Measurements from ENCODE around the gene TAS2R1. TPM values are rescaled to one million over a fixed set of nuclear protein-coding genes. Genes with fewer than 3 reads are reported as not detected.
"Not testable (repeated sequence)": the region's sequence is repeated elsewhere in the genome, so short reads cannot be mapped to it uniquely, and the experiment has no call there.

The TAS2R1 gene
- total and polyA plus RNA-seq, 5 donors from 2014 or later, result not detected

DNA sequence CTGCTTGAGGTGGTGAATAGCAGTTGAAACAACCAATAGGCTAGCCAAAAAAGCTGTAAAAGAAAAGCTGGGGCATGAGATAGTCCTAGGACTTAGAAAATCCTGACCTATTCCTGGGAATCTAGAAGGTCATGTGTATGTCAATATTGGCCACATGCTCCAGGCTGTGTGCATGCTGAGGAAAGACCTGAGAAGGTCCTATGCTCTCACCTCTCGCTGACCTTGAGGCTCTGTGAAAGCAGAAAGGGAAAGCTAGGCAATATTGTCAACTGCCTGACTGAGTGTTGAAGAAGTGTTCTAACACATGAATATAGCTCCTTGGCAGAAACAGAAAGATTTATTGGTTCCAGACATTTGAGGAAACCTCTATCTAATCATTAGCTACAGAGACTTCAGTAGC, 19.8 kb downstream of the TAS2R1 start:
- H3K27me3 Mint-ChIP-seq, result no peaks in the 10 kb centered on the region
- peaks cover 0 to 2% of the 10 kb centered on the region in 2 experiments for H3K9me3 ChIP-seq (ENCODE audit: control insufficient read depth in 2 of 2, low read length in 2 of 2)

DNA sequence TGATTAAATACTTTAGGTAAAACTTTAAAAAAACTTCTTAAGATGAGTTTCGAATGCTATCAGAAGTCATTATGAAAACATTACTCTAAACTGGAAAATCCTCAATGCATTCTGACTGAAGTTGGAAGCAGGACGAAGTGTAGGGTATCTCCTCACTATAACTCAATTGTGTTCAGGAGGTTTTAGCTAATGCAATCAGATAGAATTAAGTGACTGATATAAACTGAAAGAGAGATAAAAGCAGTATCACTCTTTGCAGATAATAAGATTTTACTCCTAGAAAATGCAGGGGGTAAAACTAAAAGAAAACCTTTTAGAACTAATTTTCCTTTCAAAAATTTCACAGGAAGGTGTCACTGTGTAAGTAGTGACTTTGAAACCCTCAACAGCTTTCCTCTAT, 22.1 kb downstream of the TAS2R1 start:
- no peaks in the 10 kb centered on the region for H3K9me3 ChIP-seq (ENCODE audit: control insufficient read depth in 2 of 2, low read length in 2 of 2)
- no peak for ATAC-seq (ENCODE audit: low read depth in 2 of 2)
- no peak for DNase-seq
- H3K27me3 ChIP-seq (ENCODE audit: control insufficient read depth, insufficient read depth, low read length), result no peaks in the 10 kb centered on the region
- Mint-ChIP-seq H3K27me3 (no peaks in the 10 kb centered on the region), H3K4me1 (no peaks in the 10 kb centered on the region), H3K27ac (no peak overlapping the region), H3K4me3 (no peak overlapping the region), H3K9me3 (peaks cover 0 to 9% (median 4%) of the 10 kb centered on the region in 7 donors), H3K36me3 (no peaks in the 10 kb centered on the region)
- H3K4me1 ChIP-seq (ENCODE audit: control insufficient read depth, insufficient read depth, low read length, poor library complexity, severe bottlenecking), result no peaks in the 10 kb centered on the region
- H3K4me3 ChIP-seq (ENCODE audit: low read depth, low read length), result no peak overlapping the region
- no peak overlapping the region for H3K27ac ChIP-seq (ENCODE audit: insufficient read depth, low read length, poor library complexity, severe bottlenecking)
- no peaks in the 10 kb centered on the region for H3K36me3 ChIP-seq (ENCODE audit: control insufficient read depth, insufficient read depth, low read length)

More for the DNA sequence above, 19.8 kb downstream of the TAS2R1 start:
- Histone ChIP-seq H3K4me1 (ENCODE audit: control insufficient read depth, insufficient read depth, low read length, poor library complexity, severe bottlenecking) (no peaks in the 10 kb centered on the region), H3K27me3 (ENCODE audit: control insufficient read depth, insufficient read depth, low read length) (no peaks in the 10 kb centered on the region), H3K4me3 (ENCODE audit: low read depth, low read length) (no peak overlapping the region), H3K36me3 (ENCODE audit: control insufficient read depth, insufficient read depth, low read length) (no peaks in the 10 kb centered on the region), H3K27ac (ENCODE audit: insufficient read depth, low read length, poor library complexity, severe bottlenecking) (no peak overlapping the region)
- no peak overlapping the region for H3K4me3 Mint-ChIP-seq
- no peak overlapping the region for H3K27ac Mint-ChIP-seq
- peaks cover 0 to 7% (median 2%) of the 10 kb centered on the region in 7 donors for H3K9me3 Mint-ChIP-seq
- ATAC-seq (ENCODE audit: low read depth in 2 of 2) (no peak), DNase-seq (no peak)
- no peaks in the 10 kb centered on the region for H3K4me1 Mint-ChIP-seq
- H3K36me3 Mint-ChIP-seq, result no peaks in the 10 kb centered on the region

- Mint-ChIP-seq H3K4me3 (no peak overlapping the region), H3K9me3 (peaks cover 0 to 9% (median 4%) of the 10 kb centered on the region in 7 donors), H3K27ac (no peak overlapping the region), H3K36me3 (no peaks in the 10 kb centered on the region), H3K27me3 (no peaks in the 10 kb centered on the region), H3K4me1 (no peaks in the 10 kb centered on the region)
- Histone ChIP-seq H3K4me3 (ENCODE audit: low read depth, low read length) (no peak overlapping the region), H3K9me3 (ENCODE audit: control insufficient read depth in 2 of 2, low read length in 2 of 2) (no peaks in the 10 kb centered on the region), H3K4me1 (ENCODE audit: control insufficient read depth, insufficient read depth, low read length, poor library complexity, severe bottlenecking) (no peaks in the 10 kb centered on the region), H3K36me3 (ENCODE audit: control insufficient read depth, insufficient read depth, low read length) (no peaks in the 10 kb centered on the region), H3K27ac (ENCODE audit: insufficient read depth, low read length, poor library complexity, severe bottlenecking) (no peak overlapping the region), H3K27me3 (ENCODE audit: control insufficient read depth, insufficient read depth, low read length) (no peaks in the 10 kb centered on the region)
- no peak for ATAC-seq (ENCODE audit: low read depth in 2 of 2)
- no peak for DNase-seq
Measured at GRCh38 chr5:9605041-9605838, 24.9 kb downstream of the TAS2R1 start.

DNA sequence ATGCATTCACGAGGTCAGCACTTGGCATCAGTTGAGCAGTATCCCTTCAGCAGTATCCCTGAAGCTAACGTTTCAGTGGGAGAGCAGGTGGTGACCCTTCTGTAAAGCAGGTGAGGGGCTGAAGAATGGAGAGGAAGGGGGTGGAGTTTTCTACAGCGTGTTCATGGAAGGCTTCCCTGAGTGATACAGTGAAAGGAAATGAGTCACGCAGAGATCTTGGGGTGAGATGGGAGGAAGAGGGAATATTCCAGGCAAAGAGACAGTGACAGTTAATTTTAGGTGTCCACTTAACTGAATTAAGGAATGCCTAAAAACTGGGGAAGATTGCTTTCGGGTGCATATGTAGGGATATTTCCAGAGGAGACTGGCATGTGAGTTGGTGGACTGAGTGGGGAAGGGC, 25.7 kb downstream of the TAS2R1 start:
- Mint-ChIP-seq H3K4me1 (no peaks in the 10 kb centered on the region), H3K27me3 (no peaks in the 10 kb centered on the region), H3K27ac (no peak overlapping the region), H3K9me3 (peaks cover 0 to 9% (median 5%) of the 10 kb centered on the region in 7 donors), H3K4me3 (no peak overlapping the region), H3K36me3 (no peaks in the 10 kb centered on the region)
- no peaks in the 10 kb centered on the region for H3K36me3 ChIP-seq (ENCODE audit: control insufficient read depth, insufficient read depth, low read length)
- H3K27ac ChIP-seq (ENCODE audit: insufficient read depth, low read length, poor library complexity, severe bottlenecking), result no peak overlapping the region
- ATAC-seq (ENCODE audit: low read depth in 2 of 2), result no peak
- DNase-seq, result no peak
- H3K9me3 ChIP-seq (ENCODE audit: control insufficient read depth in 2 of 2, low read length in 2 of 2), result no peaks in the 10 kb centered on the region
- H3K4me1 ChIP-seq (ENCODE audit: control insufficient read depth, insufficient read depth, low read length, poor library complexity, severe bottlenecking), result no peaks in the 10 kb centered on the region
- H3K27me3 ChIP-seq (ENCODE audit: control insufficient read depth, insufficient read depth, low read length), result no peaks in the 10 kb centered on the region
- H3K4me3 ChIP-seq (ENCODE audit: low read depth, low read length), result no peak overlapping the region

DNA sequence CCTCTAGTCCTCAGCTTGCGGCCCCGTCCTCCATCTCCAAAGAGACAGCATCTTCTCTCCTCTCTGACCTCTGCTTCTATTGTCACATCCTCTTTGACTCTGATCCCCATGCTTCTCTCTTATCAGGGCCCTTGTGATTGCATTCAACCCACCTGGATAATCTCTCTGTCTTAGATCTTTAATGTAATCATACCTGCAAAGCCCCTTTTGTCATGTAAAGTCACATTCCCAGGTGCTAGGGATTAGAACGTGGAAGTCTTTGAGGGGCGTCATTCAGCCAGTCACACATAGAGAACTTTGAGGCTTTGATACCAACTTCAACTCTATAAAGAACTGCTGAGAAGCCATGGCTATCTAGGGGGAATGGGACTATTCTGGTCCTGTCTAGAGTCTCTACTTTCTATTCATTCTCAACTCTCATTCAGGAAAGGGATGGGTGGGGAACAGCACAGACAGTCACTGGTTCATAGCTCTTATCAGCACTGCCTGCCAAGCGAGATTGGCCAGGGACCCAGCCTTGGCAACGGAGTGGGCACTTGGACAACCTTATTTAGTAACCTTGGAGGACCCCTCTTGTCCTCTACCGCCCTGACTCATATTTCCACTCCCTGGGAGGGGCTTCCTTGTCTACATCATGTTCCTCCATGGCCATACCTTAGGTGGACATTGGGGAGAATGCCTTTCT, 29.0 kb downstream of the TAS2R1 start:
- no peaks in the 10 kb centered on the region for H3K9me3 ChIP-seq (ENCODE audit: control insufficient read depth in 2 of 2, low read length in 2 of 2)
- H3K4me3 ChIP-seq (ENCODE audit: low read depth, low read length), result no peak overlapping the region
- no peak for ATAC-seq (ENCODE audit: low read depth in 2 of 2)
- H3K4me1 Mint-ChIP-seq, result no peaks in the 10 kb centered on the region
- H3K27me3 ChIP-seq (ENCODE audit: control insufficient read depth, insufficient read depth, low read length), result no peaks in the 10 kb centered on the region
- DNase-seq, result no peak
- no peak overlapping the region for H3K4me3 Mint-ChIP-seq
- no peaks in the 10 kb centered on the region for H3K4me1 ChIP-seq (ENCODE audit: control insufficient read depth, insufficient read depth, low read length, poor library complexity, severe bottlenecking)
- no peak overlapping the region for H3K27ac Mint-ChIP-seq
- peaks cover 0 to 9% (median 5%) of the 10 kb centered on the region in 7 donors for H3K9me3 Mint-ChIP-seq
- H3K27ac ChIP-seq (ENCODE audit: insufficient read depth, low read length, poor library complexity, severe bottlenecking), result no peak overlapping the region
- no peaks in the 10 kb centered on the region for H3K36me3 Mint-ChIP-seq
- H3K36me3 ChIP-seq (ENCODE audit: control insufficient read depth, insufficient read depth, low read length), result no peaks in the 10 kb centered on the region
- H3K27me3 Mint-ChIP-seq, result no peaks in the 10 kb centered on the region

- ATAC-seq (ENCODE audit: low read depth in 2 of 2), result no peak
- H3K9me3 ChIP-seq (ENCODE audit: control insufficient read depth in 2 of 2, low read length in 2 of 2), result no peaks in the 10 kb centered on the region
- no peak overlapping the region for H3K27ac Mint-ChIP-seq
- H3K9me3 Mint-ChIP-seq, result peaks cover 0 to 9% (median 2%) of the 10 kb centered on the region in 7 donors
- H3K4me1 Mint-ChIP-seq, result no peaks in the 10 kb centered on the region
- H3K27me3 Mint-ChIP-seq, result no peaks in the 10 kb centered on the region
- no peak for DNase-seq
- no peak overlapping the region for H3K4me3 Mint-ChIP-seq
- no peaks in the 10 kb centered on the region for H3K27me3 ChIP-seq (ENCODE audit: control insufficient read depth, insufficient read depth, low read length)
- no peak overlapping the region for H3K27ac ChIP-seq (ENCODE audit: insufficient read depth, low read length, poor library complexity, severe bottlenecking)
- no peaks in the 10 kb centered on the region for H3K36me3 ChIP-seq (ENCODE audit: control insufficient read depth, insufficient read depth, low read length)
- no peaks in the 10 kb centered on the region for H3K4me1 ChIP-seq (ENCODE audit: control insufficient read depth, insufficient read depth, low read length, poor library complexity, severe bottlenecking)
- H3K36me3 Mint-ChIP-seq, result no peaks in the 10 kb centered on the region
- no peak overlapping the region for H3K4me3 ChIP-seq (ENCODE audit: low read depth, low read length)
Measured at GRCh38 chr5:9599391-9599790, 30.8 kb downstream of the TAS2R1 start.

GRCh38 chr5:9598329-9598728, 31.8 kb downstream of the TAS2R1 start:
- H3K4me3 Mint-ChIP-seq; H3K4me1 ChIP-seq (ENCODE audit: control insufficient read depth, insufficient read depth, low read length, poor library complexity, severe bottlenecking); H3K27me3 ChIP-seq (ENCODE audit: control insufficient read depth, insufficient read depth, low read length); H3K36me3 ChIP-seq (ENCODE audit: control insufficient read depth, insufficient read depth, low read length); H3K4me1 Mint-ChIP-seq; H3K36me3 Mint-ChIP-seq; H3K4me3 ChIP-seq (ENCODE audit: low read depth, low read length); H3K27ac ChIP-seq (ENCODE audit: insufficient read depth, low read length, poor library complexity, severe bottlenecking); H3K27ac Mint-ChIP-seq; H3K9me3 ChIP-seq (ENCODE audit: control insufficient read depth in 2 of 2, low read length in 2 of 2); DNase-seq; H3K27me3 Mint-ChIP-seq; ATAC-seq (ENCODE audit: low read depth in 2 of 2); H3K9me3 Mint-ChIP-seq: not testable (repeated sequence)

- H3K4me3 Mint-ChIP-seq; H3K27ac Mint-ChIP-seq; H3K27ac ChIP-seq (ENCODE audit: insufficient read depth, low read length, poor library complexity, severe bottlenecking); H3K4me1 ChIP-seq (ENCODE audit: control insufficient read depth, insufficient read depth, low read length, poor library complexity, severe bottlenecking); H3K27me3 Mint-ChIP-seq; ATAC-seq (ENCODE audit: low read depth in 2 of 2); H3K4me1 Mint-ChIP-seq; H3K9me3 Mint-ChIP-seq; H3K4me3 ChIP-seq (ENCODE audit: low read depth, low read length); H3K36me3 ChIP-seq (ENCODE audit: control insufficient read depth, insufficient read depth, low read length); DNase-seq; H3K27me3 ChIP-seq (ENCODE audit: control insufficient read depth, insufficient read depth, low read length); H3K9me3 ChIP-seq (ENCODE audit: control insufficient read depth in 2 of 2, low read length in 2 of 2); H3K36me3 Mint-ChIP-seq: not testable (repeated sequence)
Measured at GRCh38 chr5:9597322-9597721, 32.8 kb downstream of the TAS2R1 start.

Data from CD4-positive, CD25-positive, alpha-beta regulatory T cell (primary cell).